K562 (cell line): ENCODE results near the gene SHMT1. TPM values are rescaled to one million over a fixed set of nuclear protein-coding genes. Genes with fewer than 3 reads are reported as not detected.

Experiments
- ATAC-seq: fragments of 200-7000 bp; cut with Tn5 transposase; 3 replicates; pipeline ENCODE4 v1.9.1; 2020; ENCODE audit warnings: moderate library complexity
- BruUV-seq: library from RNA; stranded (reverse); fragments of 400-500 nt; replicated peaks from 2 replicates; lab custom pipeline; 2021; lab: Mats Ljungman, UMichigan
- CTCF ChIA-PET: fragments of 300-600 bp; formaldehyde crosslinking; extraction: SDS; loops from one replicate; lab custom pipeline; 2021; ENCODE audit warnings: low intra/inter-chr PET ratio; lab: Yijun Ruan, JAX
- POLR2A ChIA-PET: fragments of 300-600, 350-650 bp; sonication (Branson Sonifier 250); formaldehyde crosslinking; extraction: SDS; loops from one replicate; lab custom pipeline; 2021; ENCODE audit warnings: antibody characterized with exemption, inconsistent platforms; lab: Yijun Ruan, JAX
- DNase-seq, 4 experiments: peaks; one replicate each; pipeline versions ENCODE4 v3.0.0 to v3.0.0-alpha.2; 2011 to 2018; ENCODE audit warnings: low spot score in 3 of 4, mixed read lengths in 3 of 4; ENCODE audit errors: extremely low read depth in 1 of 4
- FAIRE-seq: peaks from 2 replicates; lab custom pipeline; 2011; peaks lifted over from hg19 to GRCh38; lab: Jason Lieb, UNC
- H2AFZ ChIP-seq: 2 replicates; pipeline ENCODE4 v1.6.0; 2011; ENCODE audit warnings: low read depth, low read length, control low read depth, inconsistent platforms
- H3K27ac ChIP-seq: fragments of 200-600 bp; 3 replicates; pipeline ENCODE4 v1.8.0; 2011; ENCODE audit warnings: low read depth, mild to moderate bottlenecking, control low read depth, inconsistent platforms, low read length, moderate library complexity, mixed read lengths; ENCODE audit errors: extremely low read depth
- H3K27me3 ChIP-seq, 2 experiments: fragments of 300-600 bp in 1 of 2; 2 replicates in 1 of 2; 3 replicates in 1 of 2; pipeline versions ENCODE4 v1.6.0 to v1.8.0; 2011; ENCODE audit warnings: inconsistent platforms in 2 of 2, low read length in 2 of 2, mild to moderate bottlenecking in 1 of 2, mixed read lengths in 1 of 2, moderate library complexity in 1 of 2; ENCODE audit not compliant: control insufficient read depth in 2 of 2, insufficient read depth in 2 of 2
- H3K36me3 ChIP-seq: fragments of 300-600 bp; 3 replicates; pipeline ENCODE4 v1.8.0; 2011; ENCODE audit warnings: mild to moderate bottlenecking, low read length, inconsistent platforms; ENCODE audit not compliant: control insufficient read depth, insufficient read depth
- H3K4me1 ChIP-seq, 2 experiments: fragments of 200-600 bp in 1 of 2; replicated peaks in 1 of 2; 2 replicates in 1 of 2; 3 replicates in 1 of 2; pipeline versions ENCODE4 v1.5.1 to v1.8.0; 2011; ENCODE audit warnings: inconsistent platforms in 2 of 2, low read length in 2 of 2, mild to moderate bottlenecking in 1 of 2, mixed read lengths in 1 of 2, moderate library complexity in 1 of 2; ENCODE audit not compliant: control insufficient read depth in 2 of 2, insufficient read depth in 2 of 2
- H3K4me2 ChIP-seq: 2 replicates; pipeline ENCODE4 v1.6.1; 2011; ENCODE audit warnings: low read length, control low read depth, inconsistent platforms, mixed read lengths; ENCODE audit not compliant: insufficient read depth
- H3K4me3 ChIP-seq: fragments of 200-600 bp; sonication (generic), shearing (Covaris generic); 2 replicates; pipeline ENCODE4 v1.5.1; 2016; ENCODE audit warnings: control low read depth, inconsistent platforms
- H3K79me2 ChIP-seq: fragments of 200-600 bp; 3 replicates; pipeline ENCODE4 v1.8.0; 2011; ENCODE audit warnings: low read length, inconsistent platforms; ENCODE audit not compliant: control insufficient read depth, insufficient read depth
- H3K9ac ChIP-seq, 2 experiments: 2 replicates each; pipeline versions ENCODE4 v1.6.0 to v1.6.1; 2011; ENCODE audit warnings: low read depth in 2 of 2, low read length in 2 of 2, control low read depth in 1 of 2, inconsistent platforms in 1 of 2, mild to moderate bottlenecking in 1 of 2, mixed read lengths in 1 of 2; ENCODE audit not compliant: insufficient read depth in 1 of 2
- H3K9me1 ChIP-seq: one replicate; pipeline ENCODE4 v1.6.0; 2011; ENCODE audit warnings: inconsistent platforms, mild to moderate bottlenecking, low read length, moderate library complexity; ENCODE audit not compliant: control insufficient read depth, insufficient read depth
- H3K9me3 ChIP-seq: replicated peaks from 2 replicates; pipeline ENCODE4 v1.5.1; 2011; ENCODE audit warnings: low read depth, low read length, inconsistent platforms; ENCODE audit not compliant: control insufficient read depth, insufficient read depth
- H4K20me1 ChIP-seq: replicated peaks from 2 replicates; pipeline ENCODE4 v1.6.1; 2011; ENCODE audit warnings: low read length, inconsistent platforms, mixed read lengths; ENCODE audit not compliant: control insufficient read depth, insufficient read depth
- KLF6 ChIP-seq: fragments of 250-450 bp; sonication (Bioruptor Pico); IDR thresholded peaks from 2 replicates; pipeline ENCODE4 v1.4.0; 2020; ENCODE audit warnings: mild to moderate bottlenecking, moderate library complexity, borderline replicate concordance
- RNF219 ChIP-seq: fragments of 250-450 bp; sonication (Bioruptor Pico); IDR thresholded peaks from 2 replicates; pipeline ENCODE4 v1.5.0; 2022; ENCODE audit warnings: mild to moderate bottlenecking
- WGBS: fragments of 100-300 bp; shearing (Covaris generic); methylation state at CpG from one replicate; pipeline ENCODE4 v1.1.6; 2016; ENCODE audit warnings: low coverage, mixed read lengths; ENCODE audit not compliant: insufficient coverage; ENCODE audit errors: missing lambda C conversion rate; 5-methylcytosine and 5-hydroxymethylcytosine counted together
- in situ Hi-C: fragments of 300-500 bp; cut with MboI; formaldehyde crosslinking; loops from 4 replicates; pipeline ENCODE4 v1.15.0; 2018; ENCODE audit warnings: inconsistent platforms, mixed read lengths
- intact Hi-C: fragments of 100-400 bp; cut with micrococcal nuclease; formaldehyde crosslinking; loops from 2 replicates; pipeline ENCODE4 v1.14.2; 2022
- polyA plus RNA-seq, 8 experiments: library from polyadenylated mRNA; depleted of rRNA in 4 of 8; stranded (reverse) in 5 of 8; unstranded in 3 of 8; fragments of >200 nt; fragmentation: Nextera tagmentation in 2 of 8; fragmentation: Illumina TruSeq in 1 of 8; extraction: Ambion mirVana in 2 of 8; extraction: Trizol in 1 of 8; gene quantifications; 2 replicates each; pipeline versions ENCODE4 v1.2.1 to v1.2.3, GENCODE V29; 2011 to 2014; ENCODE audit warnings: inconsistent platforms in 1 of 8, missing spikeins in 1 of 8
- total RNA-seq, 7 experiments: library from RNA; depleted of rRNA in 6 of 7; stranded (reverse); fragments of >200 nt in 6 of 7; fragmentation: Illumina TruSeq in 2 of 7; extraction: Trizol in 2 of 7; gene quantifications; 2 replicates each; pipeline versions ENCODE4 v1.2.1 to v1.2.3, GENCODE V29; 2011 to 2021; ENCODE audit warnings: low replicate concordance in 1 of 7
- TF ChIP-seq, protein P1 (sequence below): fragments of 250-450 bp; sonication (Bioruptor Pico); IDR thresholded peaks from 2 replicates; pipeline ENCODE4 v1.4.0; 2020; ENCODE audit warnings: borderline replicate concordance

Gene SHMT1
- total and polyA plus RNA-seq, 9 of the 15 experiments (the other 6 are each of a cell fraction or from before 2014, with no cell fraction given): 3.3 to 31.2 (median 23.3) TPM

DNA sequence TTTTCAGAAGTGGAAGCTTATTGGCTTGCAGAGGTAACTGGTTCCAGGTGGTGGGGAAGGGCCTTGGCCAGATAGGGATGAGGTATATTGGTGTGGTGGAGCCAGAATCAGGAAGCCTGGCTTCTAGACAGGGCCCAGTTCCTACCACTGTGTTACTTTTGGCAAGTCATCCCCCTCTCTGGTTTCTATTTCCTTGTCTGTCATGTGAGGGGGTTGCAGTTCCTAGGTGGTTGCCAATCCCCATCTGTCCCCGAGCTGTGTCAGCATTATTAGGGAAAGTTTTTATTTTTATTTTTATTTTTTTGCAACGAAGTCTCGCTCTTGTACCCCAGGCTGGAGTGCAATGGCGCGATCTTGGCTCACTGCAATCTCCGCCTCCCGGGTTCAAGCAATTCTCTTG is 45.2 kb downstream of the SHMT1 start (continued):
- no peak for TF ChIP-seq RNF219 (CRISPR knock-in tag)
- TF ChIP-seq, all 486 proteins: peak for 6

- no TSS peak for BruUV-seq
- H4K20me1 ChIP-seq: peaks cover 8% of the 10 kb centered on the region
- H3K9ac ChIP-seq: peak overlapping the region; percentile 80 to 99
- H3K4me3 ChIP-seq: peak overlapping the region; percentile 75
- CTCF ChIA-PET: no interaction called here
- WGBS: 8% methylated on average over 10 of the region's 11 CpGs
- FAIRE-seq (no peak), ATAC-seq (no peak), DNase-seq (no peak)
- H3K9me1 ChIP-seq: peaks cover 3% of the 10 kb centered on the region
- peak overlapping the region; percentile 87 for H3K4me2 ChIP-seq
- no peaks in the 10 kb centered on the region for H3K27me3 ChIP-seq
- H3K36me3 ChIP-seq: peaks cover 43% of the 10 kb centered on the region; the same call in 2 of the 3 replicates
- peaks cover 74% of the 10 kb centered on the region for H3K79me2 ChIP-seq
- no peak overlapping the region for H2AFZ ChIP-seq
- intact Hi-C loops (loop anchor here (5.0 kb wide), 1 partner anchor 69 kb away; no protein-coding TSS in a partner anchor), in situ Hi-C loops (no loop called here)
- H3K4me1 ChIP-seq: peaks cover 24 to 26% of the 10 kb centered on the region in 2 experiments
- no peaks in the 10 kb centered on the region for H3K9me3 ChIP-seq
- POLR2A ChIA-PET: interaction anchor here (0.8 kb wide), 1 partner anchor 19 kb away, joined by 3 read pairs; no protein-coding TSS in a partner anchor
- peak overlapping the region; percentile 85 for H3K27ac ChIP-seq
- no peak for TF ChIP-seq KLF6 (CRISPR knock-in tag)
- TF ChIP-seq, protein P1, sequence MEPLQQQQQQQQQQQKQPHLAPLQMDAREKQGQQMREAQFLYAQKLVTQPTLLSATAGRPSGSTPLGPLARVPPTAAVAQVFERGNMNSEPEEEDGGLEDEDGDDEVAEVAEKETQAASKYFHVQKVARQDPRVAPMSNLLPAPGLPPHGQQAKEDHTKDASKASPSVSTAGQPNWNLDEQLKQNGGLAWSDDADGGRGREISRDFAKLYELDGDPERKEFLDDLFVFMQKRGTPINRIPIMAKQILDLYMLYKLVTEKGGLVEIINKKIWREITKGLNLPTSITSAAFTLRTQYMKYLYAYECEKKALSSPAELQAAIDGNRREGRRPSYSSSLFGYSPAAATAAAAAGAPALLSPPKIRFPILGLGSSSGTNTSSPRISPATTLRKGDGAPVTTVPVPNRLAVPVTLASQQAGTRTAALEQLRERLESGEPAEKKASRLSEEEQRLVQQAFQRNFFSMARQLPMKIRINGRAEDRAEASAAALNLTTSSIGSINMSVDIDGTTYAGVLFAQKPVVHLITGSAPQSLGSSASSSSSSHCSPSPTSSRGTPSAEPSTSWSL: no peak
Observed at GRCh38 chr17:18315961-18316360, 47.4 kb downstream of the SHMT1 start.
